Right atrium auricular region (tissue), 2 donors: Measurements from ENCODE around the gene SCN4B. TPM values are rescaled to one million over a fixed set of nuclear protein-coding genes. Genes with fewer than 3 reads are reported as not detected.

ENCODE experiments used
- DNase-seq: peaks from one replicate; pipeline ENCODE4 v3.0.0-alpha.2; 2019; ENCODE audit warnings: low spot score
- H3K27ac ChIP-seq, 2 donors: fragments of 200-600 bp; sonication (generic); 1 replicate in 1 of 2; 2 replicates in 1 of 2; pipeline ENCODE4 v1.5.1; 2016 to 2019
- H3K27me3 ChIP-seq, 2 donors: fragments of 200-600 bp; sonication (generic); one replicate each; pipeline versions ENCODE4 v1.5.1 to v1.6.0; 2017 to 2019
- H3K36me3 ChIP-seq: fragments of 200-600 bp; sonication (generic); one replicate; pipeline ENCODE4 v1.5.1; 2016
- H3K4me1 ChIP-seq, 2 donors: fragments of 200-600 bp; sonication (generic); one replicate each; pipeline versions ENCODE4 v1.5.1 to v1.6.0; 2017 to 2019
- H3K4me3 ChIP-seq, 2 donors: fragments of 200-600 bp; sonication (generic); 1 replicate in 1 of 2; 2 replicates in 1 of 2; pipeline ENCODE4 v1.5.1; 2017 to 2019; ENCODE audit warnings: mild to moderate bottlenecking in 1 of 2, moderate library complexity in 1 of 2
- H3K9me3 ChIP-seq, 2 donors: fragments of 200-600 bp; sonication (generic); one replicate each; pipeline ENCODE4 v1.5.1; 2019
- total RNA-seq, 2 donors: library from RNA; depleted of rRNA; stranded (reverse); fragments of >200 nt; gene quantifications; one replicate each; pipeline ENCODE4 v1.1.0, GENCODE V29; 2016
- TF ChIP-seq, protein P1 (sequence below), 2 donors: fragments of 200-600 bp; sonication (generic); IDR thresholded peaks; one replicate each; pipeline ENCODE4 v1.5.1; 2019; ENCODE audit warnings: antibody characterized with exemption in 2 of 2

Gene SCN4B
- total RNA-seq, 2 donors from 2014 or later = 2.5 to 11.8 TPM

DNA sequence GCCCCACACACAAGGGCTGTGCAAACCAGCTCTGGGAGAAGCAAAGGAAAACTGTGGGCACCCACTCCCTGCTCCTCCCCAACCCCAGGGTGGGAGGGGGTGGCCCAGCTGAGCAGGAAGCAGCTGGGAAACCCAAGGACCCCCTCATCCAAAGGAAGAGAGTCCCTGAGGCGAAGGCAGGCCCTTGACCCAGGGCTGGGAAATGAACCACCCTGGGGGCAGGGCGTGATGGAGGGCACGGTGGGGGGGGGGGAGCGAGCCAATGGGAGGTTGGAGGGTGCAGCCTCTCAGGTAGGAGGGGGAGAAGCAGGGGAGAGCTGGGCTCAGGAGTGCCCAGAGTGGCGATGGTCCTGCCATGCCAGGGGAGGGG lies 16.8 kb downstream of the SCN4B start:
- no peak overlapping the region for H3K27ac ChIP-seq
- TF ChIP-seq, protein P1, sequence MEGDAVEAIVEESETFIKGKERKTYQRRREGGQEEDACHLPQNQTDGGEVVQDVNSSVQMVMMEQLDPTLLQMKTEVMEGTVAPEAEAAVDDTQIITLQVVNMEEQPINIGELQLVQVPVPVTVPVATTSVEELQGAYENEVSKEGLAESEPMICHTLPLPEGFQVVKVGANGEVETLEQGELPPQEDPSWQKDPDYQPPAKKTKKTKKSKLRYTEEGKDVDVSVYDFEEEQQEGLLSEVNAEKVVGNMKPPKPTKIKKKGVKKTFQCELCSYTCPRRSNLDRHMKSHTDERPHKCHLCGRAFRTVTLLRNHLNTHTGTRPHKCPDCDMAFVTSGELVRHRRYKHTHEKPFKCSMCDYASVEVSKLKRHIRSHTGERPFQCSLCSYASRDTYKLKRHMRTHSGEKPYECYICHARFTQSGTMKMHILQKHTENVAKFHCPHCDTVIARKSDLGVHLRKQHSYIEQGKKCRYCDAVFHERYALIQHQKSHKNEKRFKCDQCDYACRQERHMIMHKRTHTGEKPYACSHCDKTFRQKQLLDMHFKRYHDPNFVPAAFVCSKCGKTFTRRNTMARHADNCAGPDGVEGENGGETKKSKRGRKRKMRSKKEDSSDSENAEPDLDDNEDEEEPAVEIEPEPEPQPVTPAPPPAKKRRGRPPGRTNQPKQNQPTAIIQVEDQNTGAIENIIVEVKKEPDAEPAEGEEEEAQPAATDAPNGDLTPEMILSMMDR (IDR thresholded peaks at IDR 0.05) = no peak
- H3K27me3 ChIP-seq = no peaks in the 10 kb centered on the region
- H3K9me3 ChIP-seq = no peaks in the 10 kb centered on the region
- H3K36me3 ChIP-seq = no peaks in the 10 kb centered on the region
- no peak overlapping the region for H3K4me3 ChIP-seq
- no peaks in the 10 kb centered on the region for H3K4me1 ChIP-seq
- DNase-seq = no peak

- TF ChIP-seq, protein P1 (IDR thresholded peaks at IDR 0.05) = no peak
- no peak for DNase-seq
Measured at GRCh38 chr11:118135051-118135795, 17.4 kb downstream of the SCN4B start.

DNA sequence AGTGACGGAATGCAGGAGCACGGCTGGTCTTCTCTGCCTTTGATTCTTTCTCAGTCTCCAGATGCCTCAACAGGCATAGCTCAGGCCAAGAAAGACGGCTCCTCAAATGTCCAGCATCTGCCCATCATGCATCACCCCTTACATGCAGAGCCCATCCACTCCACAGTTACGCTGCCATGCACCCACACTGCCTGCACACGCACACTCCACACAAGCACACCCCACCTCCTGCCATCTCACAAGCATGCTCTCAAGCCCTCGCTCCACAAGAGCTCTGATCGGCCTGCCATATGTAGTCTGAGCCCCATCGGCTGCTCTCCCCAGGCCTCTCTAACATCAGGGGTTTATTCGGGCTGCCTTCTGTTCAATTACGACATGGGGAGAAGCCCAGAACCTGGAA lies 18.8 kb downstream of the SCN4B start:
- H3K27me3 ChIP-seq = no peaks in the 10 kb centered on the region

More at GRCh38 chr11:118135051-118135795, 17.4 kb downstream of the SCN4B start:
- Histone ChIP-seq H3K27ac (no peak overlapping the region), H3K9me3 (no peaks in the 10 kb centered on the region), H3K27me3 (no peaks in the 10 kb centered on the region), H3K36me3 (no peaks in the 10 kb centered on the region), H3K4me1 (no peaks in the 10 kb centered on the region), H3K4me3 (no peak overlapping the region)

GRCh38 chr11:118132385-118133151 lies 20.1 kb downstream of the SCN4B start:
- TF ChIP-seq, protein P1 (IDR thresholded peaks at IDR 0.05) = no peak
- no peaks in the 10 kb centered on the region for H3K9me3 ChIP-seq
- no peak for DNase-seq
- H3K4me1 ChIP-seq = no peaks in the 10 kb centered on the region
- no peak overlapping the region for H3K4me3 ChIP-seq
- H3K27ac ChIP-seq = no peak overlapping the region
- H3K36me3 ChIP-seq = no peaks in the 10 kb centered on the region
- H3K27me3 ChIP-seq = no peaks in the 10 kb centered on the region

More for the DNA sequence above, 18.8 kb downstream of the SCN4B start:
- no peaks in the 10 kb centered on the region for H3K4me1 ChIP-seq
- no peaks in the 10 kb centered on the region for H3K36me3 ChIP-seq
- no peak for DNase-seq
- no peak overlapping the region for H3K4me3 ChIP-seq
- H3K9me3 ChIP-seq = no peaks in the 10 kb centered on the region
- TF ChIP-seq, protein P1 (IDR thresholded peaks at IDR 0.05) = no peak
- no peak overlapping the region for H3K27ac ChIP-seq

- no peak overlapping the region for H3K27ac ChIP-seq
- H3K27me3 ChIP-seq = no peaks in the 10 kb centered on the region
- DNase-seq = no peak
- H3K4me1 ChIP-seq = no peaks in the 10 kb centered on the region
- TF ChIP-seq, protein P1 (IDR thresholded peaks at IDR 0.05) = no peak
- no peaks in the 10 kb centered on the region for H3K36me3 ChIP-seq
- no peak overlapping the region for H3K4me3 ChIP-seq
- no peaks in the 10 kb centered on the region for H3K9me3 ChIP-seq
Measured at GRCh38 chr11:118129471-118130172, 23.0 kb downstream of the SCN4B start.
